ENCODE results near the gene ZNF319. TPM values are rescaled to one million over a fixed set of nuclear protein-coding genes. Genes with fewer than 3 reads are reported as not detected.

The ZNF319 gene
- total and polyA plus RNA-seq, 2 of the 8 experiments (the other 6 are each of a cell fraction or from before 2014, with no cell fraction given) = 3.3 to 5.5 TPM

- H3K9ac ChIP-seq (replicated peaks in 1 of 4; ENCODE audit: extremely low read depth in 1 of 4, low read depth in 3 of 4, low read length in 3 of 4) = no peak overlapping the region
These were observed 32.3 kb upstream of the ZNF319 start for GRCh38 chr16:58032710-58033293.

More at GRCh38 chr16:58032710-58033293, 32.3 kb upstream of the ZNF319 start:
- no peak overlapping the region for H2BK20ac ChIP-seq (ENCODE audit: low read length)
- no peak overlapping the region for H3K56ac ChIP-seq (replicated peaks; ENCODE audit: insufficient read length, low read depth, low read length)
- H3K27me3 ChIP-seq (replicated peaks in 1 of 4; ENCODE audit: control insufficient read depth in 3 of 4, extremely low read depth in 1 of 4, insufficient read depth in 3 of 4, low read length in 3 of 4) = no peaks in the 10 kb centered on the region
- H3K4me2 ChIP-seq (ENCODE audit: insufficient read depth in 1 of 2, low read depth in 2 of 2, low read length in 2 of 2) = no peak overlapping the region; a peak in 1 of 4 replicates
- H3K4me1 ChIP-seq (replicated peaks in 1 of 4; ENCODE audit: control insufficient read depth in 3 of 4, insufficient read depth in 4 of 4, low read length in 3 of 4) = peaks cover 0 to 23% (median 15%) of the 10 kb centered on the region in 4 experiments; a peak in 6 of 7 replicates
- no peak overlapping the region for H2BK5ac ChIP-seq (ENCODE audit: low read depth, low read length)
- no peak overlapping the region for H4K5ac ChIP-seq (ENCODE audit: insufficient read length, low read depth, low read length)
- no peak overlapping the region for H3K27ac ChIP-seq (ENCODE audit: low read depth, low read length)
- H3K18ac ChIP-seq (ENCODE audit: extremely low read depth, low read length) = no peak overlapping the region
- H3K36me3 ChIP-seq (ENCODE audit: control insufficient read depth in 2 of 4, insufficient read depth in 4 of 4, low read length in 3 of 4) = peaks cover 0 to 7% (median under 1%) of the 10 kb centered on the region in 4 experiments; a peak in 4 of 8 replicates
- H3K79me2 ChIP-seq (ENCODE audit: control insufficient read depth in 1 of 2, insufficient read depth in 2 of 2, low read length in 2 of 2) = peaks cover 0 to 53% of the 10 kb centered on the region in 2 experiments; a peak in 2 of 4 replicates
- H2BK12ac ChIP-seq (ENCODE audit: low read depth, low read length) = 0 out of 2 replicates have a peak overlapping the region, but pooled peaks have one; percentile 39
- TF ChIP-seq POU5F1 (IDR thresholded peaks at IDR 0.05; ENCODE audit: low read depth, low read length) = no peak
- no peak for TF ChIP-seq BCL11A (IDR thresholded peaks at IDR 0.05; ENCODE audit: low read depth in 2 of 2, low read length in 2 of 2)
- TF ChIP-seq GABPA (IDR thresholded peaks at IDR 0.05; ENCODE audit: borderline replicate concordance, insufficient read depth, low read length) = no peak
- TF ChIP-seq RFX5 (IDR thresholded peaks at IDR 0.05; ENCODE audit: borderline replicate concordance, low read depth, low read length) = no peak
- no peak for TF ChIP-seq SP2 (IDR thresholded peaks at IDR 0.05; ENCODE audit: low read length)
- no peak for TF ChIP-seq SAP30 (IDR thresholded peaks at IDR 0.05; ENCODE audit: insufficient read depth, insufficient replicate concordance, low read length)
- TF ChIP-seq USF2 (IDR thresholded peaks at IDR 0.05; ENCODE audit: low read length) = no peak
- no peak overlapping the region for H4K8ac ChIP-seq (ENCODE audit: extremely low read depth, insufficient read depth, low read length)
- CTCF ChIA-PET (ENCODE audit: partially characterized antibody) = interaction anchor here (0.6 to 19.9 kb wide), 33 partner anchors 8 to 370 kb away, joined by 3 to 362 read pairs (median 4); partner anchors contain the start of genes CFAP20 and USB1
- H2AFZ ChIP-seq (ENCODE audit: low read length) = no peak overlapping the region
- H3K4ac ChIP-seq (replicated peaks; ENCODE audit: insufficient read length, low read depth, low read length) = no peak overlapping the region
- 0 out of 2 replicates have a peak, but pooled peaks cover 6% of the 10 kb centered on the region for H3K23me2 ChIP-seq (ENCODE audit: low read depth, low read length)
- DNase-seq (ENCODE audit: low read depth in 1 of 2, low spot score in 2 of 2) (no peak), FAIRE-seq (no peak)
- no peaks in the 10 kb centered on the region for H3K9me3 ChIP-seq (ENCODE audit: insufficient read depth in 2 of 2, low read depth in 1 of 2, low read length in 1 of 2)
- H3K4me3 ChIP-seq (ENCODE audit: extremely low read depth in 1 of 4, insufficient read depth in 2 of 4, low read depth in 3 of 4, low read length in 4 of 4) = no peak overlapping the region
- H2BK120ac ChIP-seq (replicated peaks; ENCODE audit: low read depth, low read length) = no peak overlapping the region
- POLR2A ChIA-PET (ENCODE audit: partially characterized antibody) = interaction anchor here (1.3 to 1.9 kb wide), 2 partner anchors 11 to 97 kb away, joined by 3 to 8 read pairs; partner anchors contain the start of gene CFAP20
- no peak overlapping the region for H4K91ac ChIP-seq (replicated peaks; ENCODE audit: insufficient read length, low read length)
- H2BK15ac ChIP-seq (ENCODE audit: low read length) = 0 out of 2 replicates have a peak overlapping the region, but pooled peaks have one; percentile 61
- no peak overlapping the region for H3K14ac ChIP-seq (ENCODE audit: insufficient read length)
- no peak overlapping the region for H2AK5ac ChIP-seq (ENCODE audit: low read depth, low read length)
- WGBS, 2 experiments (ENCODE audit: extremely low coverage in 1 of 2, insufficient coverage in 1 of 2, insufficient read length in 1 of 2, insufficient replicate concordance in 2 of 2, low coverage in 1 of 2, low lambda C conversion rate in 2 of 2, missing lambda C conversion rate in 1 of 2) = 83% methylated on average over 10 of the region's 15 CpGs; no CpG with 5 or more reads in 1 of the 2 experiments
- H3K79me1 ChIP-seq (ENCODE audit: low read depth, low read length) = peaks cover 33% of the 10 kb centered on the region
- peaks cover 10 to 40% of the 10 kb centered on the region in 2 experiments for H4K20me1 ChIP-seq (replicated peaks in 1 of 2; ENCODE audit: control insufficient read depth in 1 of 2, insufficient read depth in 2 of 2, low read length in 2 of 2)
- no peak overlapping the region for H3K23ac ChIP-seq (ENCODE audit: insufficient read length)
